ENCODE results near the gene PRND.
"Not testable (repeated sequence)": the region's sequence is repeated elsewhere in the genome, so short reads cannot be mapped to it uniquely, and the experiment has no call there.

The PRND gene

GRCh38 chr20:4772132-4772531, 50.4 kb downstream of the PRND start:
- TF ChIP-seq POU6F1 (CRISPR knock-in tag; IDR thresholded peaks at IDR 0.05; ENCODE audit: borderline replicate concordance, low read depth) (no peak), CREB5 (CRISPR knock-in tag; IDR thresholded peaks at IDR 0.05; ENCODE audit: low read depth) (no peak), GLIS3 (CRISPR knock-in tag; IDR thresholded peaks at IDR 0.05) (no peak)
- ATAC-seq, result no peak

- not testable (repeated sequence) for ATAC-seq
Observed at GRCh38 chr20:4773014-4773413, 51.3 kb downstream of the PRND start.

GRCh38 chr20:4773736-4774135, 52.0 kb downstream of the PRND start:
- ATAC-seq, result no peak
- no peak for TF ChIP-seq CREB5 (CRISPR knock-in tag; IDR thresholded peaks at IDR 0.05; ENCODE audit: low read depth)
- TF ChIP-seq BACH2 (CRISPR knock-in tag; IDR thresholded peaks at IDR 0.05; ENCODE audit: borderline replicate concordance), result no peak
- TF ChIP-seq ZFP3 (CRISPR knock-in tag; IDR thresholded peaks at IDR 0.05), result no peak

- TF ChIP-seq PPARA (CRISPR knock-in tag; IDR thresholded peaks at IDR 0.05; ENCODE audit: borderline replicate concordance), result no peak
- no peak for TF ChIP-seq ISL1 (CRISPR knock-in tag; IDR thresholded peaks at IDR 0.05)
- TF ChIP-seq CSRNP3 (CRISPR knock-in tag; IDR thresholded peaks at IDR 0.05), result no peak
- TF ChIP-seq PATZ1 (CRISPR knock-in tag; IDR thresholded peaks at IDR 0.05; ENCODE audit: borderline replicate concordance), result no peak
- TF ChIP-seq ZC3H10 (CRISPR knock-in tag; IDR thresholded peaks at IDR 0.05), result no peak
- TF ChIP-seq GLIS3 (CRISPR knock-in tag; IDR thresholded peaks at IDR 0.05), result no peak
- TF ChIP-seq ARNTL (CRISPR knock-in tag; IDR thresholded peaks at IDR 0.05; ENCODE audit: borderline replicate concordance, low read depth), result no peak
- no peak for TF ChIP-seq TSHZ2 (CRISPR knock-in tag; IDR thresholded peaks at IDR 0.05)
- TF ChIP-seq ESRRG (CRISPR knock-in tag; IDR thresholded peaks at IDR 0.05), result no peak
- TF ChIP-seq TCF4 (CRISPR knock-in tag; IDR thresholded peaks at IDR 0.05; ENCODE audit: borderline replicate concordance), result no peak
- no peak for TF ChIP-seq POU6F1 (CRISPR knock-in tag; IDR thresholded peaks at IDR 0.05; ENCODE audit: borderline replicate concordance, low read depth)
- TF ChIP-seq ZNF565 (CRISPR knock-in tag; conservative IDR thresholded peaks at IDR 0.05; ENCODE audit: low read depth), result no peak
- ATAC-seq, result no peak
Observed at GRCh38 chr20:4774207-4774606, 52.5 kb downstream of the PRND start.

Data from SK-N-SH treated with all-trans-retinoic acid at 6 μM for 48 hours (cell line).